GM12891 (cell line): ENCODE results near the gene CDK14.
"Not testable (repeated sequence)": the region's sequence is repeated elsewhere in the genome, so short reads cannot be mapped to it uniquely, and the experiment has no call there.

ENCODE experiments used
- POLR2AphosphoS5 ChIP-seq: IDR thresholded peaks from 2 replicates; pipeline ENCODE4 v1.6.1; 2011; ENCODE audit warnings: low read depth, low read length, control low read depth
- TAF1 ChIP-seq: IDR thresholded peaks from 2 replicates; pipeline ENCODE4 v1.6.1; 2011; ENCODE audit warnings: low read depth, low read length, control low read depth

GRCh38 chr7:90639683-90640082 is 43.6 kb downstream of the CDK14 start:
- TF ChIP-seq POLR2AphosphoS5, TAF1: not testable (repeated sequence)
